ENCODE results near the gene ATP6V0E1. TPM values are rescaled to one million over a fixed set of nuclear protein-coding genes. Genes with fewer than 3 reads are reported as not detected.

The ATP6V0E1 gene
- total and polyA plus RNA-seq, 2 of the 8 experiments (the other 6 are each of a cell fraction or from before 2014, with no cell fraction given), result 108 to 134 TPM

DNA sequence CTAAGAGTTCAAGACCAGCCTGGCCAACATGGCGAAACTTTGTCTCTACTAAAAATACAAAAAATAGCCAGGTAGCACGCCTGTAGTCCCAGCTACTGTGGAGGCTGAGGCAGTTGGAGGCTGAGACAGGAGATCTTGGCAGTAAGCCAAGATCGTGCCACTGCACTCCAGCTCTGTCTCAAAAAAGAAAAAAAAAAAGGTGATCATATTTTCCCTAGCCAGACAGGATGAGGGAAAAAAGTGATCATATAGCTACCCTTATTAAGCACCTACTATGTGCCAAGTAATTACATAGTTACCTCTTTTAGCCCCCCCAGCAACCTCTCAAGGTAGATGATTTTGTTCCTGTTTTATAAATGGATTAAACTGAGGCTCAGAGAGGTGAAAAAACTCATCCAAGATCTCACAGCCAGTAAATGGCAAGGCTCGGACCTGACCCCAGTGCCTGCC is 42.5 kb upstream of the ATP6V0E1 start:
- 91% methylated on average over 4 of the region's 4 CpGs; no CpG with 5 or more reads in 1 of the 2 experiments for WGBS, 2 experiments (ENCODE audit: extremely low coverage in 1 of 2, insufficient coverage in 1 of 2, insufficient read length in 1 of 2, insufficient replicate concordance in 2 of 2, low coverage in 1 of 2, low lambda C conversion rate in 2 of 2, missing lambda C conversion rate in 1 of 2)
- H4K91ac ChIP-seq (replicated peaks; ENCODE audit: insufficient read length, low read length), result no peak overlapping the region
- no peak overlapping the region for H2BK120ac ChIP-seq (replicated peaks; ENCODE audit: low read depth, low read length)
- H3K23ac ChIP-seq (ENCODE audit: insufficient read length), result no peak overlapping the region
- no peak overlapping the region for H3K56ac ChIP-seq (replicated peaks; ENCODE audit: insufficient read length, low read depth, low read length)
- H2BK20ac ChIP-seq (ENCODE audit: low read length), result no peak overlapping the region
- no peak for FAIRE-seq
- CTCF ChIA-PET (ENCODE audit: partially characterized antibody), result interaction anchor here (0.7 to 7.9 kb wide), 6 partner anchors 9 to 234 kb away, joined by 3 to 61 read pairs (median 13); no protein-coding TSS in a partner anchor
- H3K4ac ChIP-seq (replicated peaks; ENCODE audit: insufficient read length, low read depth, low read length), result no peak overlapping the region
- no peak overlapping the region for H2AFZ ChIP-seq (ENCODE audit: low read length)
- H3K4me2 ChIP-seq (ENCODE audit: insufficient read depth in 1 of 2, low read depth in 2 of 2, low read length in 2 of 2), result no peak overlapping the region
- H3K23me2 ChIP-seq (ENCODE audit: low read depth, low read length), result no peaks in the 10 kb centered on the region
- H3K79me2 ChIP-seq (ENCODE audit: control insufficient read depth in 1 of 2, insufficient read depth in 2 of 2, low read length in 2 of 2), result no peaks in the 10 kb centered on the region
- H4K20me1 ChIP-seq (replicated peaks in 1 of 2; ENCODE audit: control insufficient read depth in 1 of 2, insufficient read depth in 2 of 2, low read length in 2 of 2), result peaks cover 0 to 2% of the 10 kb centered on the region in 2 experiments
- no peak overlapping the region for H4K5ac ChIP-seq (ENCODE audit: insufficient read length, low read depth, low read length)
- H2BK12ac ChIP-seq (ENCODE audit: low read depth, low read length), result no peak overlapping the region
- DNase-seq (ENCODE audit: low read depth in 1 of 2, low spot score in 2 of 2), result no peak
- no peak overlapping the region for H2AK5ac ChIP-seq (ENCODE audit: low read depth, low read length)
- H4K8ac ChIP-seq (ENCODE audit: extremely low read depth, insufficient read depth, low read length), result no peak overlapping the region
- no peak overlapping the region for H3K4me3 ChIP-seq (ENCODE audit: extremely low read depth in 1 of 4, insufficient read depth in 2 of 4, low read depth in 3 of 4, low read length in 4 of 4)
- H3K14ac ChIP-seq (ENCODE audit: insufficient read length), result no peak overlapping the region
- no peaks in the 10 kb centered on the region for H3K79me1 ChIP-seq (ENCODE audit: low read depth, low read length)
- H3K36me3 ChIP-seq (ENCODE audit: control insufficient read depth in 2 of 4, insufficient read depth in 4 of 4, low read length in 3 of 4), result peaks cover 6 to 27% (median 16%) of the 10 kb centered on the region in 4 experiments; a peak in 7 of 8 replicates
- no peak overlapping the region for H3K27ac ChIP-seq (ENCODE audit: low read depth, low read length)
- peaks cover 4 to 15% (median 9%) of the 10 kb centered on the region in 4 experiments; a peak in 5 of 7 replicates for H3K4me1 ChIP-seq (replicated peaks in 1 of 4; ENCODE audit: control insufficient read depth in 3 of 4, insufficient read depth in 4 of 4, low read length in 3 of 4)
- no peaks in the 10 kb centered on the region for H3K9me3 ChIP-seq (ENCODE audit: insufficient read depth in 2 of 2, low read depth in 1 of 2, low read length in 1 of 2)
- no peak overlapping the region for H2BK5ac ChIP-seq (ENCODE audit: low read depth, low read length)
- H3K27me3 ChIP-seq (replicated peaks in 1 of 4; ENCODE audit: control insufficient read depth in 3 of 4, extremely low read depth in 1 of 4, insufficient read depth in 3 of 4, low read length in 3 of 4), result no peaks in the 10 kb centered on the region; a peak in 2 of 7 replicates
- no peak overlapping the region for H3K9ac ChIP-seq (replicated peaks in 1 of 4; ENCODE audit: extremely low read depth in 1 of 4, low read depth in 3 of 4, low read length in 3 of 4)
- POLR2A ChIA-PET (ENCODE audit: partially characterized antibody), result interaction anchor here (1.0 kb wide), 1 partner anchor 168 kb away, joined by 3 read pairs; no protein-coding TSS in a partner anchor
- H2BK15ac ChIP-seq (ENCODE audit: low read length), result no peak overlapping the region
- no peak overlapping the region for H3K18ac ChIP-seq (ENCODE audit: extremely low read depth, low read length)
- no peak for TF ChIP-seq KDM4A (IDR thresholded peaks at IDR 0.05; ENCODE audit: low read depth, low read length, severe bottlenecking)
- TF ChIP-seq RBBP5 (IDR thresholded peaks at IDR 0.05; ENCODE audit: borderline replicate concordance, low read depth, low read length), result no peak
- TF ChIP-seq EP300 (IDR thresholded peaks at IDR 0.05; ENCODE audit: borderline replicate concordance in 1 of 2, low read depth in 2 of 2, low read length in 2 of 2), result no peak
- no peak for TF ChIP-seq CBX5 (IDR thresholded peaks at IDR 0.05; ENCODE audit: low read depth, low read length)
- no peak for TF ChIP-seq CHD2 (IDR thresholded peaks at IDR 0.05; ENCODE audit: low read length)
- no peak for TF ChIP-seq POLR2AphosphoS5 (IDR thresholded peaks at IDR 0.05; ENCODE audit: low read depth, low read length)
- no peak for TF ChIP-seq RAD21 (IDR thresholded peaks at IDR 0.05 in 1 of 2, conservative IDR thresholded peaks at IDR 0.05 in 1 of 2; ENCODE audit: low read depth in 2 of 2, low read length in 2 of 2)
- TF ChIP-seq JUND (IDR thresholded peaks at IDR 0.05; ENCODE audit: low read length), result no peak
- TF ChIP-seq TAF7 (optimal IDR thresholded peaks at IDR 0.05; ENCODE audit: borderline replicate concordance, low read depth, low read length), result no peak
- TF ChIP-seq TCF12 (IDR thresholded peaks at IDR 0.05; ENCODE audit: low read depth, low read length), result no peak
- TF ChIP-seq SIRT6 (IDR thresholded peaks at IDR 0.05; ENCODE audit: low read length), result no peak
- no peak for TF ChIP-seq PHF8 (conservative IDR thresholded peaks at IDR 0.05; ENCODE audit: low read depth, low read length)
- TF ChIP-seq CTBP2 (IDR thresholded peaks at IDR 0.05; ENCODE audit: borderline replicate concordance, insufficient read depth, insufficient read length, low read length), result no peak
